ENCODE results near the gene BMPR1A.

BMPR1A gene

DNA sequence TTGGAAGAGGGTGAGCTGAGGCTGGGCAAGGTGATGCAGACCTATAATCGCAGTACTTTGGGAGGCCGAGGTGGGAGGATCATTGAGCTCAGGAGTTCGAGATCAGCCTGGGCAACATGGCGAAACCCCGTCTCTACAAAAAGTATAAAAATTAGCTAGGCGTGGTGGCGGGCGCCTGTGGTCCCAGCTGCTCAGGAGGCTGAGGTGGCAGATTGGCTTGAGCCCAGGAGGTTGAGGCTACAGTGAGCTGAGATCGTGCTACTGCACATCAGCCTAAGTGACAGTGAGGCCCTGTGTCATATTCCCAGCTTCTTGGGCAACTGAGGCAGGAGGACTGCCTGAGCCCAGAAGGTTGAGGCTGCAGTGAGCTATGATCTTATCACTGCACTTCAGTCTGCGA lies 13.6 kb downstream of the BMPR1A start:
- DNase-seq: no peak

DNA sequence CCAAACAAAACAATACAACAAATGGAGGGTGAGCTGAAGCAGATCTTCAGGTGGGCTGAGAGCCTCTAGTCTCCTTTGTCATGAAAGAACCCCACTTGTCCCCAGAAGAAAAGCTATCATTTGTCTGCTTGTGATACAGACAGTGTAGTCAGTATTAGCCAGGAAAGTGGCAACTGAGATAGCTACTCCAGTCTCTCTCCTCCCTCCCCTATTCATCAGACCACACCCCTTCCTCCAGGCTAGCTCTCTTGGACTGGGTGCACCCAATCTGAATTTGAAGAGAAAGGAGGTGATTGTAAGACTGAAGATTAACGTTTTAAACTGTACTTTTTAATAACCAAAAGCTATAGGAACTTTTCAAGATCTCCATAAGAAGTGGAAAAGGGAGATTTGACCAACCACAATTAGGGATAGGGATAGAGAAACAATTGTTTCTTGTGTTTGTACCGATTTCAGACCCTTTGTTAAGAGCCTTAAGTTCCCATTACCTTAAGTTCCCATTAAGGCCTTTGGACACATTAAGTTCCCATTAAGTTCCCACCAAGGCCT lies 14.1 kb downstream of the BMPR1A start:
- DNase-seq: no peak

DNA sequence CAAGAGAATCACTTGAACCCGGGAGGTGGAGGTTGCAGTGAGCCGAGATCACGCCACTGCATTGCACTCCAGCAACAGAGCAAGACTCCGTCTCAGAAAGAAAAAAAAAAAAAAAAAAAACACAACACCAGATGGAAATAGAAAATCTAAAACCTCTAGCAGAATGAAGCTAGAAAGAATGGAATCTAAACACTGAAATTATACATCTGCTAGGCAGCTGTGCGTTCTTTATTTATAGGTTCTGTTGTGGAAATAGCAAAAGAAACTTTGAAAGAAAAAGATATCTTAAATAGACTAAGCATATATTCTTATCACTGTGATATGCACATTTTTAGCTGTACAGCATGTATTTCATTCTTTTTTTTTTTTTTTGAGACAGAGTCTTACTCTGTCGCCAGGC lies 17.1 kb downstream of the BMPR1A start:
- no peak for DNase-seq

DNA sequence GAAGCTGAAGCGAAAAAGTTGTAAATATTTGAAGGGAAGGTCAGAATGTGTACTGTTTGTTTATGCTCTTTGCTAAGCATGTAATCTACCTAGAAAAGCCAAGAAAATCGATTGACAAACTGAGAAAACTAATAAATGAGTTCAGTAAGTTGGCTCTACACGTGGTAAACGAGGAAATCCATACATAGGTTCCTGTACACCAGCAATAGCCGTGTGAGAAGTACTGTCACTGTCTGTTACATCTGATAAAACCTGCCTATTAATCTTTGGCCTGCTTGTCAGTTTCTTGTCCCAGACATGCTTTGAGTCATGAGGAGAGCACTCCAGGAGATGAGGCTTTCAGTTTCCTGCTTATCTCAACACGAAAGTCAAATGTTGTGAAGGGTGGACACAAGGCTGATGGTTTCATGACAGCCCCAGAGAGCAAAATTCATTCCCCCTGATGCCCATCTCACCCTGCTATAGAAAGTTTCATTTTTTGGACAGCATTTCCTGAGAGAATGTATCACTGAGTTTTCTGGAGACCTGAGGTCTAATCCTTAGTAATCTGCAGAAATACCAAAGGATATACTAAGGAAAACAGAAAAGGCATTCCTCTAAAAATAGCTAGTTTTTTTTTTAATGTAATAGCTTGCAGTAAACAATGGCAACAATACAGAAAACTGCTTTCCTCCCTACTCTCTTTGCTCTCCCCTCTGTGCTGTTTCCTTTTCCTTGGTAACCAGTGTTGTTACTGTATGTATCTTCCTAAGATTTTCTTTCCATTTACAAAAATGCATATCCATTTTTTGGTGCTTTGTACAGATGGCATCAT lies 18.8 kb downstream of the BMPR1A start:
- DNase-seq: no peak

DNA sequence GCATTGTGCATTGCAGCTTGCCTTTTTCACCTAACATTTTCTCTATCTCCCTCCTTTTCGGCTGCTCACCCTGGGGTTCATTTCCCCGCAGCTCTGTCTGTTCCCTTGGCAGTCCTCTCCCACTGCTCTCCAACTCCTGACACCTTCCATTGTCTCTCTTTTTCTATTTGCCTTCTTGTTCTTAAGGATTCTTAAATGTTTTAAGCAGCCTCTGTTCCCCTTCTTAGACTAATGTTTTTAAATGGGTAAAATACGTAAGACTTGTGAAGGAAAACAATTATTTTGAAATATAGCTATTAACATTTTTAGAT lies 19.4 kb downstream of the BMPR1A start:
- no peak for DNase-seq

DNA sequence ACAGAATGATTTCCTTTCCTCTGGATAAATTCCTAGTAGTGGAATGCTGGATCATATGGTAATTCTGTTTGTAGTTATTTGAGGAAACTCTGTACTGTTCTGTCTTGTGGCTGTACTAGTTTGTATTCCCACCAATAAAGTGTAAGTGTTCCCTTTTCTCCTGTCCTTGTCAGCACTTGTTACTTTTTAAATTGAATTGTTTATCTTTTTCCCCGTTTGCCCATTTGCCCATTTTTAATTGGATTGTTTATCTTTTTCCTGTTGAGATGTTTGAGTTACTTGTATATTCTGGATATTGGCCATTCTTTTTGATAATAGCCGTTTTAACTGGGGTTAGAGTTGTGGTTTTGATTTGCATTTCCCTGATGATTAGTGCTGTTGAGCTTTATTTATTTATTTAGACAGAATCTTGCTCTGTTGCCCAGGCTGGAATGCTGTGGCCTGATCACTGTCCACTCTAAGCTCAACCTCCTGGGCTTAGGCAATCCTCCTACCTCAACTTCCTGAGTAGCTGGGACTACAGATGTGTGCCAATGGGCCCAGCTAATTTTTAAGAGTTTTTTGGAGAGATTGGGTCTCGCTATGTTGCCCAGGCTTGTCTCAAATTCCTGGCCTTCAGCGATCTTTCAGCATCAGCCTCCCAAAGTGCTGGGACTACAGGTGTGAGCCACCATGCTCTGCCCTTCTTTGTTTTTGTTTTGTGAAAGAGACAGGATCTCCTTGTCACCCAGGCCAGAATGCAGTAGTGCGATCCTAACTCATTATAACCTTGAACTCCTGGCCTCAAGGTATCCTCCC lies 23.0 kb downstream of the BMPR1A start:
- no peak for DNase-seq

DNA sequence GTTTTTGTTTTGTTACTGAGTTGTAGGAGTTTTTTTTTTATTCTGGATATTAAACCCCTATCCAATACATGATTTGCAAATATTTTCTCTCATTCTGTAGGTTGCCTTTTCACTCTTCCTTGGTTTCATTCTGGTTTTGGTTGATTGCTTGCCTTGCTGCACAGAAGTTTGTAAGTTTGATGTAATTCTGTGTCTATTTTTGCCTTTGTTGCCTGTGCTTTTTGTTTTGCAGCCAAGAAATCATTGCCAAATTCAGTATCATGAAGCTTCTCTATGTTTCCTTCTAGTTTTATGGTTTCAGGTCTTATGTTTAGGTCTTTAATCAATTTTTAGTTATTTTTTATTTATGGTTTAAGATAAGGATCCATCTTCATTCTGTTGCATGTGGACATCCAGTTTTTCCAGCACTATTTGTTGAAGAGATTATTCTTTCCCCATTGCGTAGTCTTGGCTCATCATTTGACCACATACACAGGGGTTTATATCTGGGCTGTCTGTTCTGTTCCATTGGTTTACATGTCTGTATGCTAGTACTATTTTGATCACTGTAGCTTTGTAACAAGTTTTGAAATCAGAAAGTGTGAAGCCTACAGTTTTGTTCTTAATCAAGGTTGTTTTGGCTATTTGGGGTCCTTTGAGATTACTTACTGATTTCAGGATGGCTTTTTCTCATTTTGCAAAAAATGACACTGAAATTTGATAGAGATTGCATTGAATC lies 26.4 kb downstream of the BMPR1A start:
- no peak for DNase-seq

DNA sequence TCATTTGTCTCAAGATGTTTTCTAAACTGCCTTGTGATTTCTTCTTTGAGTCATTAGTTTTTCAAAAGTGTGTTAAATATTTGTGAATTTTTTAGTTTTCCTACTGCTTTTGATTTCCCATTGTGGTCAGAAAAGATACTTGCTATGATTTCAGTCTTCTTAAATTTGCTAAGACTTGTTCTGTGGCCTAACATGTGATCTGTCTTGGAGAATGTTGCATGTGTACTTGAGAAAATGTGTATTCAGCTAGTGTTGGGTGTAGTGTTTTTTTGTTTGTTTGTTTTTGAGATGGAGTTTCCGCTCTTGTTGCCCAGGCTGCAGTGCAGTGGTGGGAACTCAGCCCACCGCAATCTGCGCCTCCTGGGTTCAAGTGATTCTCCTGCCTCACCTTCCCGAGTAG lies 28.6 kb downstream of the BMPR1A start:
- no peak for DNase-seq

DNA sequence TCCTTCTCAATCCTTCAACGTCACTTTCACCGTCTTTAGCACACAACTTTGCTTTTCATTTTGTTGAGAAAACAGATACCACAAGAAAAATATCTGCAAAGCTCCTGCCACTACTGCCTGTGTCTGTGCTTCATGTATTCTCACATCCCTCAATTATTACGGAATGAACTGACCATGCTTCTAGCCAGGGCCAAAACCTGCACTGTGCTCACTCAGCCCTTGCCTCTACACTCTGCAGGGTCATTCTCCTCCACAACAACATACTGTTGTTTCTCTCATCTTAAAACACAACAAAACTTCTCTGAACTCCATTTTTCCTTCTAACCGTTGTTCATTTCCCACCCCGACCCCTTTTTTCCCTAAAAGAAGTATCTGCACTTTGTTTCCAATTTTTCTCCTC lies 29.5 kb downstream of the BMPR1A start:
- DNase-seq: no peak

DNA sequence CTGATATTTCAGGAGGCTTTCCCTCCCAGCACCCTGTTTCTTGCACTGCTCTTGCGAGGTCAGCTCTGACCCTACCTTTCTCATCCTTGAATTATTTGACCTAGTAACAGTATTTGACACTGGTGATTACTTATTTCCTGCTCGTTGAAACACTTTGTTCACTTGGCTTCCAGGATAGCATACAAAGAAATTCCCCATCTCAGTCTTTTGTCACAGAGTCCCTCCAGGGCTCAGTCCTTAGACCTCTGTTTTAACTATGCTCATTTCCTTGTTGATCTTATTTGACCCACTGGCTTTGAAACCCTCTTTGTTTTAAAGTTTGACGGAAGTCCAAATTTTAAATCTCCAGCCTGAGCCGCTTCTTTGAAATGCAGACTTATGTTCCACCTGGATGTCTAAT lies 29.9 kb downstream of the BMPR1A start:
- no peak for DNase-seq

DNA sequence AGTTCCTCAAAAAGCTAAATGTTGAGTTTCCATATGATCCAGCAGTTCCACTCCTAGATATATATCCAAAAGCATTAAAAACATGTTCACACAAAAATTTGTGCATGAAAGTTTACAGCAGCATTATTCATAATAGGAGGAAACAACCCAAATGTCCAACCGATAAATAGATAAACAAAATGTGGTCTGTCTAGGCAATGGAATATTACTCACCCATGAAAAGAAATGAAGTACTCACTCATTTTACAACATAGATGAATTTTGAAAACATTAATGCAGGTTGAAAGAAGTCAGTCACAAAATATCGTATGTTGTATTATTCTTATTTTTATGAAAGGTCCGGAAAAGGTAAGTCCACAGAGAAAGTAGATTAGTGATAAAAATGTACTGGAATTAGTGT lies 34.0 kb downstream of the BMPR1A start:
- no peak for DNase-seq

DNA sequence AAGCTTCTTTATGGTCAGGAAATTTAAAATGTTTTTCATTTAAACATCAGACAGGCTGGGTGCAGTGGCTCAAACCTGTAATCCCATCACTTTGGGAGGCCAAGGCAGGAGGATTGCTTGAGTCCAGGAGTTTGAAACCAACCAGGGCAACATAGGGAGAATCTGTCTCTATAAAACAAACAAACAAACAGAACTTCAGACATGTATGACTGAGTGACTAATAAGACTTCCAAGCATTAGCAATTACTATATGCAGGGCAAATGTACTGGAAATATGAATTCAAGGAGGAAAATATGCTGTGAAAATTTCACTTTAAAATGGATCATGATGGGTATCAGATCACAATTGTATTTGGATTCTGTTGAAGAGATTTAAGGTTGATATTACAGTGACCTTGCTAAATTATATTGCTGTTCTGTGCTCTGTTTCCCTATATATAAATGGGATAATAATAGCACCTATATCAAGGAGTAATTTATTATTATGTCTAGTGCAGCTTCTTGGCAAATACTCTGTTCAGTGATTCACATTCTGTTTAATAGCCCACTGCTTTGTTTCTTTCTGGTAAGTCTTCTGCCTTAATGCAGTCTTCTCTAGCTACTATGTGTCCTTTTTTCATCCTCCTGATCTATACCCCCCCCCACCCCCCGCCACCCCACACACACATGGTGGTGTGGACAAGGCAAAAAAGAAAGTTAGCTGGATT lies 36.2 kb downstream of the BMPR1A start:
- no peak for DNase-seq

DNA sequence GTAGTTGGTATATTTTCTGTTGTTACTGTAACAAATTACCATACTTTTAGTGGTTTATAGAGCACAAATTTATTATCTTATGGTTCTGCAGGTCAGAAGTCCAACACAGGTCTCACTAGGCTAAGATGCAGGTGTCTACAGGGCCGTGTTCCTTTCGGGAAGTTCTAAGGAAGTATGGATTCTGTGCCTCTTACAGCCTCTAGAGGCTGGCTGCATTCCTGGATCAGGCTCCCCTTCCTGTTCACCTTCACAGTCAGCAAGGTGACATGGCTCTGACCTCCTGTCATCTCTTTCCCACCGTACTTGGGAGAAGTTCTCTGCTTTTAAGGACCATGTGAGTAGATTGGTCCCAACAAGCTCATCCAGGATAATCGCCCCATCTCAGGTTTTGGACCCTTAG lies 37.3 kb downstream of the BMPR1A start:
- DNase-seq: no peak

DNA sequence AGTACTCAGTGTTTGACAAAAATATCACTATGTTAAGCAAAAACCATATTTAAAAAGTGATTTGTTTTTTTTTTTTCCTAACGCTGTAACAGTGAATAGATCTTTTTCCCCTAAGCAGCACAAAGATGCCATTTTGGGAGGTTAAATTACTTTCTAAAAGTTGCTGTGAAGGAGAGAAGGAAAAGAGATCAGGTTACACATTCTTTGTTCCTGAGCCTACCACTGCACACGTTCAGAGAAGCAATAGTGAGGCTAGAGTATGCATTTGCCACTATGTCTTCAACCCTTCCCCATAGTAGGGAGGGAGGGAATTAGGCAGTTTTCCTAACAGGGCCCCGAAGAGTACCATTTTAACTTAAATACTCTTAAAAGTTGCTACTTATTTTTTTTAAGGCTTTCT lies 38.9 kb downstream of the BMPR1A start:
- DNase-seq: no peak

DNA sequence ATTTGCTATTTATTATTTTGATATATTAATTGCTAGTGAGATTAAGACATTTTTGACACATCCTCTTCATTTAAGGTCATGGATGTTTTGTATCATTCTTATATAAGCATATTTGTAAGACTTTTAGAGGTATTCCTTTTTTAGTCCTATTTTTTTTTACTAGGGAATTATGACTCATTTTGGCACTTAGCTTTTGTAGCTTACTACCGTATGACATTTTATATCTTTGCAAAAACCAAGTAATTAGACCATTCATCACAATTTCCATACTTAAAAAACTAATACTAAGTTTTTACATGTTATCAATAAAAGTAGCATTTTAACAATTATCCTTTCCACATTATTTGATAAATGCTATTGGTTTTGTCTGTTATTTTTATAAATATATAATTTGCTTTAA lies 41.6 kb downstream of the BMPR1A start:
- DNase-seq: no peak

DNA sequence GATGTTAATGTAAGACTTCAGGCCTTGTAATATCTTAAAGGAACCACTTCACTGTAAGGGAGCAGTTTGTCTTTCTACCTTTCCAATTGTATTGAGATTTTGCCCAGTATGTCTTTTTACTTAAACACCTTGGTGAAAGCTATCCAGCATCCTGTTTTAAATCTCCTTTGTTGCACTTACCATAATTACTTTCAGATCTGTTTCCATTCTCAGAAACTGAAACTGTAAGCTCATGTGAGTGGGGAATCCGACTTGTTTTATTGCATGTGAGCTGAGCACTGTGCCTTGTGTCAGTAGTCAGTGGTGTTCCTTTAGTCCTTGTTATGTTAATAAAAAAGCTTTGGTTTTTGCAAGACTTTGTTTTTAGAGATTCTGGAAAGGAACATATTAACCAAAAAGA lies 42.2 kb downstream of the BMPR1A start:
- DNase-seq: no peak

DNA sequence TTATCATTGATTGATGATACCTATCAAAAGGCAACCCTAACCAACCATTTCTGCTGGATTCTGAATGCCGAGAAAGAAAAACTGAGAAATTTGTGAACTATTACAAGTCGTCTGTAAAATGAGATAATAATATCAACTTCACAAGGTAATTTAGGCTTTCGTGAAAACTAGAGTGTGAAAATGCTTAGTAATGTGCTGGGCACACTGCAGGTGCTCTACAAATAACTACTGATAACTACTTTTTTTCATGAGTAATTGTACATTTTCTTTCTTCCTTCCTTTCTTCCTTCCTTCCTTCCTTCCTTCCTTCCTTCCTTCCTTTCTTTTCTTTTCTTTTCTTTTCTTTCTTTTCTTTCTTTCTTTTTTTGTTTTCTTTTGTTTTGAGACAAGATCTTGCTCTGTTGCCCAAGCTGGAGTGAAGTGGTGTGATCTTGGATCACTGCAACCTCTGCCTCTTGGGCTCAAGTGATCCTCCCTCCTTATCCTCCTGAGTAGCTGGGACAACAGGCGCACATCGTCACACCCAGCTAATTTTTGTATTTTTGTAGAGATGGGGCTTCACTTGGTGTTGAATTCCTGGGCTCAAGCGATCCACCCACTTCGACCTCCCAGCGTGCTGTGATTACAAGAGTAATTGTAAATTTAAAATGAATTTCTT lies 42.9 kb downstream of the BMPR1A start:
- no peak for DNase-seq

DNA sequence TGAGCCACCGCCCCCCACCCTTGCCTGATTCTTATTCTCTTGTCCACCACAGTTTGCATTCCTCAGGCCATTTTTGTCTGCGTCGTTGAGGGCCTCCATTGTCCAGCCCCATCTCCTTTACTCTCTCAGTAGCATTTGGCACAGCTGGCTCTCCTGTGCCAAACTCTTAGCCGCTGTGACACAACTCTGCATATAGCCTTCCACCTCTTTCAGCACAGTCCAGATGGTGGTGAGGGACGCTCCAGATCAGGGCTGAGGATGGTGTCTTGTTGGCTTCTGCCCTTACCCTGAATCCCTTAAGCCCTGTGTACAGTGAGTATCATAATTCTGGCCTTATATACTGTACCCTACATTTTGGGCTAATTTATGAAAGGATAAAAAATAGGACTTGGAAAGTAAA lies 45.6 kb downstream of the BMPR1A start:
- no peak for DNase-seq

DNA sequence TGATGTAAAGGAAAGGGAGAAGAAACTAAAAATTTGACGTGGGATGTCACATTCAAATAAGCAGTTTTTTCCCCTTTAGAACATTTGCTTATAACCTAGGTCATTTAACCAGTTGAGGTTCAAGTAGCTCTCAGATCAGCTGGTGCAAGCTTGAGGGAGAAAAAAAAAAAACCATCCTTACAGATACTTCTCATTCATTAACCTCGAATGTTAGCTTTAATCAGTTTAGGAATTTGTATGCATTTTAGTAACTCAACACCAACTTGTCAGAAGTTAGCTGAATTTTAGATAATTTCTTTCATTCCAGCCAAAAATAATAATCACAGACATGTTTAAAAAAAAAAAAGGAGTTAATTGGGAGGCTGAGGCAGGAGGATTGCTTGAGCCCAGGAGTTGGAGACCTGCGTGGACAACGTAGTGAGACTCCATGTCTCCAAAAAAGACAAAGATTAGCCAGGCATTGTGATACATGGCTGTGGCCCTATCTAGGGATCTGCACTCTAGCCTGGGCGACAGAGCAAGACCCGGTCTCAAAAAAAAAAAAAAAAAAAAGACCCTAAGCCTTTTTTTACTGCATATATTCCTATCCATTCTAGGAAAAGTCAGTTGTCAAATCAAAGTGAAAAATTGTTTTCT lies 46.2 kb downstream of the BMPR1A start:
- no peak for DNase-seq

DNA sequence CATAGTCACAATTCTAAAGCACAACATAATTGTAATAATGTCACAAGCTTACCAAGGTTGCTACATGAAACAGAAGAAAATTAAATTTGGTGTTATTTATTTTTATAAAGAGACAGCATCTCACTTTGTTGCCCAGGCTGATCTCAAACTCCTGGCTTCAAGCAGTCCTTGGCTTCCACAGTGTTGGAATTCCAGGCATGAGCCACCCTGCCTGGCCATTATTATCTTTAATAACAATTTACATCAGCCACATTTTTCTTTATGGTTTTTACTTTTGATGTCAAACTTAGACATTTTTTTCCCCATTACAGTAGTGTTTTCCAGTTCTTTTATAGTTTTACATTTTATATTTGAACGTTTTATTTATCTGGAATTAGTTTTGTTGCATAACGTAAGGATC lies 46.7 kb downstream of the BMPR1A start:
- DNase-seq: no peak

DNA sequence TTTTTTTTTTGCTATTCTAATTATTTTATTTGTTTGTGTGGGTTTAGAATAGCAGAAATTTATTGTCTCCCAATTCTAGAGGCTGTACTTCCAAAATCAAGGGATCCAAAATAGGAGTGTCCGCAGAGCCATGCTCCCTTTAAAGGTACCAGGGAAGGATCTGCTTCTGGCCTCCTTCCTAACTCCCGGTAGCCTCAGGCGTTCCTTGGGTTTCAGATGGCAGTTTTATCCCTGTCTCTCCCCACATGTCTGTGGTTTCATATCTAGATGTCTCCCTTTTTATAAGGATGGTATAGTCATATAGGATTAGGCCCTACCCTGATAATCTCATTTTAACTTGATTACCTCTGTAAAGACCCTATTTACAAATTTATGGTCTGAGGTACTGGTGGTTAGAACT lies 48.4 kb downstream of the BMPR1A start:
- no peak for DNase-seq

DNA sequence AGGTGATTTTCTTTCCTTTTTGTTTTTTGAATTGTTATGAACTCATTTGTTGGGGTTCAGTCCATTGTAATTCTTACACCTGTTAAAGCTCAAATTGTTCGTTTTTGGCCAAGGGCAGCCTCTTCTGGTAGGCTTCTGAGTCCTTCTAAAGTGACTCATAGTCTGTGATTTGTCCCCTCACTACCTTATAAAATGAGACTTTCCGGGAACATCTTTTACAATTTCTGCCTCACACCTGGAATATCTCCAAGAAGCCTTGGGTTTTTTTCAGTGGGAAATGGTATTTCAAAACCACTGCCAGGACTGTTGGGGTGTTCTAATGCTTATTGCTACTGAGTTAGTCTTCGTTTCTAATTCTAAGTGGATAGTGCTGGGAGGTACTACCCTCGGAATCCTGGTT lies 56.7 kb downstream of the BMPR1A start:
- no peak for DNase-seq
